Measurements from ENCODE around the gene AIP. TPM values are rescaled to one million over a fixed set of nuclear protein-coding genes. Genes with fewer than 3 reads are reported as not detected.
A peak's percentile ranks its signal among the peaks of the same experiment; 100 is the strongest.
"Not testable (repeated sequence)": the region's sequence is repeated elsewhere in the genome, so short reads cannot be mapped to it uniquely, and the experiment has no call there.

AIP gene
- total RNA-seq, 1 donor from 2014 or later: 51.3 TPM

DNA sequence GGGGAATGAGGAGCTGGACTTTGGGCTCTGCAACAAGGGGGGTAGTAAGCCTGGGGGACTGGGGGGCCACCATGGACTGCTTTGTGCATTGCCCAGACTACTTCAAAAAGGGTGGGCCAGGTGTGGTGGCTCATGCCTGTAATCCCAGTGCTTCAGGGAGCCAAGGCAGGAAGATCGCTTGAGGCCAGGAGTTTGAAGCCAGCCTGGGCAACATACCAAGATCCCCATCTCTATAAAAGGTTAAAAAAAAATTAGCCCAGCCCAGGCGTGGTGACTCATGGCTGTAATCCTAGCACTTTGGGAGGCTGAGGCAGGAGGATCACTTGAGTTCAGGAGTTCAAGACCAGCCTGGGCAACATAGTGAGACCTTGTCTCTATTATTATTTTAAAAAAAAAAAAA is 17.3 kb upstream of the AIP start:
- DNase-seq; ATAC-seq; intact Hi-C loops (cut with micrococcal nuclease): not testable (repeated sequence)

DNA sequence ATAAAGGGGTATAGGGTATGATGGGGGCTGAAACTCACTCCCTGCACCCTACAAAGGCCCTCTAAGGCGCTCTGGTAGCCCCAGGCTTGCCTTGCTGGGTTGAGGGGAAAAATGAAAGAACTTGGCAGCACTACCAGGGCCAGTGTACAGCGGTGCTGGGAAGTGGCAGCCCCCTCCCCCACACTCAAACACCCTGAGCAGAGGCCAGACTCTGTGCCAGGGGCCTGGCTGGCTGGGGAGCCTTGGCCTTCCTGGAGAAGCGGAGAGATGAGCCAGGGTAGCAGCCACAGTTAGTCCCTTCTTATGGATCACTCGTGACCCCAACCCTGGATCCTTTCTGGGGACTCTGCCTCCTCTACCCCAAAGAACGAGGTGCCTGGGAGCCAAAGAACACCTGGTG is 16.5 kb upstream of the AIP start:
- intact Hi-C loops (cut with micrococcal nuclease): no loop called here
- ATAC-seq: no peak
- no peak for DNase-seq

DNA sequence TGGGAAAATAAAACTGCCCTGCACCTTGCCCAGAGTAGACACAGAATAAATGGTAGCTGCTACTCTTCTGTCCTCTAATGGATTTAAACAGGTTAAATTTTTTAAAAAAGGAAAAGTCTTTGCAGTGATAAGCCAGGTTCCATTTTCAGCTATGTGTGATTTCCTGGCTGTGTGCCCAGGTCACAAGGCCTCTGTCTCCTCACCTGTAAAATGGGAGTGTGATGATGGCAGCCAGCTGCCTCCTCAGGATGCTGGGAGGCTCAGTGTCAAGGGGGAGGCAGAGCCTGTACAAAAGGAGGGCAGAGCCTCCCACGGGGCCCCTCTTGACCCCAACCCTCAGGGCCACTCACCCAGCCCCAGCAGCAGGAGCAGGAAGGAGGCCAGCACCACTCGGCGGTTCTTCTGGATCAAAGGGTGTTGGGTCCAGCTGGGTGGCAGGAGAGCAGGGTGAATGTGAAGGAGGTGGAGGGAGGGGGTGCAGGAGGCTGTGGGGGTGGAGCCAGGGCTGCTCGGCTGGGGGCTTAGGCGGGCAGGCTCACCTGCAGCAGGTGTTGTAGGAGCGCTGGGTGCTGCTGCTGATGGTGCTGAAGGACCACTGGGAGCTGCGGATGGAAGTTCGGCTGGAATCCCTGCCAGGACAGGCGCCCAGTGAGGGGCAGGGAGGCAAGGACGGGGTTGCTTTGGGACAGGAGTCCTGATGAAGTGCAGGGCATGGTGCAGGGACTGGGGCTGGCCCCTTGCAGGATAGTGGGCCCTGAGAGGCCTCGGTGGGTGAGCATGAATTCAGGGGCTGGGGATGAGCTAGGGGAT is 15.7 kb upstream of the AIP start:
- intact Hi-C loops (cut with micrococcal nuclease): no loop called here
- DNase-seq: no peak
- no peak for ATAC-seq

DNA sequence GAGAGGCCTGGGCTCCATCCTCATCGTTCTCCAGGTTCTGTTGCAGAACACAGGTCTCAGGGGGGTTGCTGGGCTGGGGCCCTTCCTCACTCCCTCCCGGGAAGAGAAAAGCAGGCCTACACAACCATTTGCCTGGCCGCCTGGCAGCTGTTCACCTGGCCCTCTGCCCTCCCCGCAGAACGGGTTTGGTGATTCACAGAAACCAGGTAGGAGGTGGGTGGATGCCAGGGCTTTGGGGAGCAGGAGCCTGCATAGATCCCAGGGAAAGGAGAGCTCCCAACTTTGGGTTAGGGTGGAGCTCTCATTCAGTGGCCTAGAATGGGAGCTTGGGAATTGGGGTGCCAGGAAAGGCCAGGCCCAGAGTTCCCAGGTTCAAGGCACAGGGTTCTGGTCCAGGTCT is 14.8 kb upstream of the AIP start:
- no peak for DNase-seq
- intact Hi-C loops (cut with micrococcal nuclease): no loop called here
- no peak for ATAC-seq

DNA sequence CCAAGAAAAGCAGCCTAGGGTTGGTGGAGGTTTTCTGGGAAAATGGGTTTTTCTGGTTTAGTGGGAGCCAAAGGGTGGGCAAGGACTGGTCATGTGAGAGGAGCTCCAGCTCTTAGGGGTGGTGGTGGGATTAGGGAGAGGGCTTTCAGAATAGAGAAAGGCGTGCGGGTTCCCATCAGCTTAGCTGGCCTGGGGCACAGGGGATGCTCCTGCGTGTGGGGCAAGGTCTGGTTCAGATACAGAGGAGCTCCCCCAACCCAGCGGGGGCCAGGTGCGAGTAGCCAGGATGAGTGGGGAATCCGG is 14.4 kb upstream of the AIP start:
- DNase-seq: no peak
- ATAC-seq: no peak
- intact Hi-C loops (cut with micrococcal nuclease): no loop called here

DNA sequence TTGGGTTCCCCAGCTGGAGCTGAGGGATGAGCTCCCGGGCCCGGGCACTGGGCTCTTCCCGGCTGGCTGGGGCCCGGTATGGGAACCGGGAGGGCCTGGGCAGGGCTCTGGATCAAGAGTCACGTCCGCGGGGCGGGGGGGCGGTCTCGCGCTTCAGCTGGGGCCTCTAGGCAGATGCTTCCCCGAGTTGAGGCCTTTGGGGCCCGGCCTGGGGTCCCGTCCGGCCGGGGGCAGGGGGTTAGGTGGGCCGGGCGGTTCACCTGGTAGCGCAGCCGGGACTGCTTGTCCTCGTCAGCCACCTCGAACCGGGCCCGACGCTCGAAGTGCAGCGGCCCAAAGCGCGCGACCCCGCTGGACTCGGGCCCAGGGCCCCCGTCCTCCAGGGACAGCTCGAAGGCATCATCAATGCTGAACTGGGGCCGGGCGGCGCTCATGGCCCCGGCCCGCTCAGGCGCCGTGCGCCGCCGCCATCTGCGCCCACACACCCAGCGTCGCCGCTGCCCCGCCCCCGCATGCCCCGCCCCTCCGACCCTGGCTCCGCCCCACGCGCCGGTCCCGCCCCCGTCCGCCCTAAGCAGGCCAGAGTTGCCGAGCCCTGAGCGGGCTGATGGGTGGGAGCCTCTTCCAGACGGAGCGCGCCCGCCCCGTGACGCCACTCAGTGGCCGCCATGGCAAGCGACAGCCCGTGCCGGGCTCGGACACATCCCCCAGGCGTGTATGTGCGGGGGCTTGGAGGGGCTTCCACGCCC is 13.9 kb upstream of the AIP start, which contains the start of gene TMEM134:
TSS of gene TMEM134 (minus strand) at position 493 of the 749 bp plus-strand sequence. CDS start at position 434, 59 bp downstream.
- DNase-seq (peak; percentile 97), ATAC-seq (peak; percentile 90)
- intact Hi-C loops (cut with micrococcal nuclease): no loop called here

DNA sequence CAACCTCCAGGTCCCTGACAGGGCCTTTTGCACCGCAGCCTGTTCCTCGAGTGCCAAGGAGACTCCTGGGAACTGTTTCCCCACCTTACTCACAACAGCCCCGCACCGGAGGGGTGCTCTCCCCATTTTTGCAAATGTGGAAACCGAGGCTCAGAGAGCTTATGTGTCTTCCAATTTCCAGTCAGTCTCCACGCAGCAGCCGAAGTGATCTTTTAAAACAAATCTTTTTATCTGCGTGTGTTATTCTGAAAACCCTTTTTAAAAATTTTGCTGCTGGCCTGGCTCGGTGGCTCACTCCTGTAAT is 13.4 kb upstream of the AIP start:
- intact Hi-C loops (cut with micrococcal nuclease): no loop called here
- no peak for DNase-seq

DNA sequence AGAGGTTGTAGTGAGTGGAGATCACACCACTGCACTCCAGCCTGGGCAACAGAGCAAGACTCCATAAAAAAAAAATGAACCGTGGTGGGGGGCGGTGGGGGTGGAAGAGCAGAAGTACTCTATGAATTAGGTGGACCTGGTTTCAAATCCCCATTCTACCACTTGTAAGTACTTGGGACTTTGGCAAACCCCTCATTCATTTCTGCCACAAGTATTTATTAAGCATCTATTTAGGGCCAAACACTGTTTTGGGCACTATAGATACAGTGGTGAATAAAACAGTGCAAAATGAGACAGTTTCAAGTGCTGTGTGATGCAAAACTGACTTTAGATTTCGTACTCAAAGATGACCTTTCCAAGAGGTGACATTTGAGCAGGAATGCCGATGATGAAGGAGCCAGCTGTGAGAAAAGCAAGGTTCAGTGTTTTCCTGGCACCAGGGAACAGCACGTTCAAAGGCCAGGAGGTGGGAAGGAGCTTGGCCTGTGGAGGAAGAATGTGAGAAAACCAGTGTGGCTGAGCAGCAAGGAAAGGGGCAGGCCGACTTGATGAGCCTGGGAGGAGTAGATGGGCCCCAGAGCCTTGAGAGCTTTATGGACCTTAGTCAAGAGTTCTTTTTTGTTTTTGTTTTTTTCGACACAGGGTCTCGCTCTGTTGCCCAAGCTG is 12.4 kb upstream of the AIP start:
- intact Hi-C loops (cut with micrococcal nuclease): no loop called here
- no peak for DNase-seq
- no peak for ATAC-seq

More for the DNA sequence above, 13.4 kb upstream of the AIP start:
- ATAC-seq: no peak

DNA sequence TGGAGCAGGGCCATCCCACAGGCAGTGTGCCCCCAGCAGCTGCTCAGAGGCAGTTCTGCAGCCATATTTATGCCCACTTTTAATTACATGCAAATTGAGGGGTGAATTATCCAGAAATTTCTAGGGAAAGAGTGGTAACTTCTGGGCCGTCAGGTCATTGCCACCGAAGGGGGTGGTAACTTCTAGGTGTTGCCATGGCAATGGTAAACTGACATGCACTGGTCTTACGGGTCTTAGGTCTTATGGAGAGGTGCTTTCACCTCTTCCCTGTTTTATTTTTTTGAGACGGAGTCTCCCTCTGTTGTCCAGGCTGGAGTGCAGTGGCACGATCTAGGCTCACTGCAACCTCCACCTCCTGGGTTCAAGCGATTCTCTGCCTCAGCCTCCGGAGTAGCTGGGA is 9.9 kb upstream of the AIP start:
- intact Hi-C loops (cut with micrococcal nuclease): no loop called here
- DNase-seq (no peak), ATAC-seq (no peak)

DNA sequence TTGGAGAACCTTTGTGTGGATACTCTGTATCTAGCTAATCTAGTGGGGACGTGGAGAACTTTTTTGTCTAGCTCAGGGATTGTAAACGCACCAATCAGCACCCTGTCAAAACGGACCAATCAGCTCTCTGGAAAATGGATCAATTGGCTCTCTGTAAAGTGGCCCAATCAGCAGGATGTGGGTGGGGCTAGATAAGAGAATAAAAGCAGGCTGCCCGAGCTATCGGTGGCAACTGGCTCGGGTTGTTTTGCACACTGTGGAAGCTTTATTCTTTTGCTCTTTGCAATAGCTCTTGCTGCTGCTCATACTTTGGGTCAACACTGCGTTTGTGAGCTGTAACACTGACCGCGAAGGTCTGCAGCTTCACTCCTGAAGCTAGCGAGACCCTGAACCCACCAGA is 6.1 kb upstream of the AIP start:
- intact Hi-C loops (cut with micrococcal nuclease); ATAC-seq; DNase-seq: not testable (repeated sequence)

DNA sequence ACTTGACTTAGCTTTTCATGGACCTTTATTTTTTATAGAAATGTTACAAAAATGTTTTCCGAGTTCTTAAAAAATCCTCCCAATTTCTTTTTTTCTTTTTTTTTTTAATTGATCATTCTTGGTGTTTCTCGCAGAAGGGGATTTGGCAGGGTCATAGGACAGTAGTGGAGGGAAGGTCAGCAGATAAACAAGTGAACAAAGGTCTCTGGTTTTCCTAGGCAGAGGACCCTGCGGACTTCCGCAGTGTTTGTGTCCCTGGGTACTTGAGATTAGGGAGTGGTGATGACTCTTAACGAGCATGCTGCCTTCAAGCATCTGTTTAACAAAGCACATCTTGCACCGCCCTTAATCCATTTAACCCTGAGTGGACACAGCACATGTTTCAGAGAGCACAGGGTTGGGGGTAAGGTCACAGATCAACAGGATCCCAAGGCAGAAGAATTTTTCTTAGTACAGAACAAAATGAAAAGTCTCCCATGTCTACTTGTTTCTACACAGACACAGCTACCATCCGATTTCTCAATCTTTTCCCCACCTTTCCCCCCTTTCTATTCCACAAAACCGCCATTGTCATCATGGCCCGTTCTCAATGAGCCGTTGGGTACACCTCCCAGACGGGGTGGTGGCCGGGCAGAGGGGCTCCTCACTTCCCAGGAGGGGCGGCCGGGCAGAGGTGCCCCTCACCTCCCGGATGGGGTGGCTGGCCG is 5.3 kb upstream of the AIP start:
- ATAC-seq; DNase-seq; intact Hi-C loops (cut with micrococcal nuclease): not testable (repeated sequence)

DNA sequence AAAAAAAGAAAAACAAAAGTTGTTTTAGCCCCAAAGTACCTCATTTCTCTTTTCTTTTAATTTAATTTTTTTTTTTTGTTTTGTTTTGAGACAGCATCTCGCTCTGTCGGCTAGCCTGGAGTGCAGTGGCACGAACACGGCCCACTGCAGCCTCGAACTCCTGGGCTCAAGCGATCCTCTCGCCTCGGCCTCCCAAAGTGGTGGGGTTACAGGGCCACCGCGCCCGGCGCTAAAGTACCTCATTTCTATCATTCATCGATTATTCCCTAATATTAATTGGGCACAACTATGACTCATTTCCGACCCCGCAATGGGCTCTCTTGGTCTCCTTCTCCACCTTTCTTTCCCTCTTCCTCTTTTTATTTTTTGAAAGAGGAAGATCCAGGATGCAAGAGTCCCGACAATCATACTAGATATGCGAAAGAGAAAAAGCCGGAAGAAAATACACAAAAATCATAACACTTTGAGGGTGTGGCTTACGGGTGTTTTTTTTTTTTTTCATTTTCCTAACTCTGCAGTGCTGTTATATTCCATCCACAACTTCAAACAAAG is 475 bp upstream of the AIP start:
- peak; percentile 8 for ATAC-seq
- intact Hi-C loops (cut with micrococcal nuclease): no loop called here
- DNase-seq: no peak

DNA sequence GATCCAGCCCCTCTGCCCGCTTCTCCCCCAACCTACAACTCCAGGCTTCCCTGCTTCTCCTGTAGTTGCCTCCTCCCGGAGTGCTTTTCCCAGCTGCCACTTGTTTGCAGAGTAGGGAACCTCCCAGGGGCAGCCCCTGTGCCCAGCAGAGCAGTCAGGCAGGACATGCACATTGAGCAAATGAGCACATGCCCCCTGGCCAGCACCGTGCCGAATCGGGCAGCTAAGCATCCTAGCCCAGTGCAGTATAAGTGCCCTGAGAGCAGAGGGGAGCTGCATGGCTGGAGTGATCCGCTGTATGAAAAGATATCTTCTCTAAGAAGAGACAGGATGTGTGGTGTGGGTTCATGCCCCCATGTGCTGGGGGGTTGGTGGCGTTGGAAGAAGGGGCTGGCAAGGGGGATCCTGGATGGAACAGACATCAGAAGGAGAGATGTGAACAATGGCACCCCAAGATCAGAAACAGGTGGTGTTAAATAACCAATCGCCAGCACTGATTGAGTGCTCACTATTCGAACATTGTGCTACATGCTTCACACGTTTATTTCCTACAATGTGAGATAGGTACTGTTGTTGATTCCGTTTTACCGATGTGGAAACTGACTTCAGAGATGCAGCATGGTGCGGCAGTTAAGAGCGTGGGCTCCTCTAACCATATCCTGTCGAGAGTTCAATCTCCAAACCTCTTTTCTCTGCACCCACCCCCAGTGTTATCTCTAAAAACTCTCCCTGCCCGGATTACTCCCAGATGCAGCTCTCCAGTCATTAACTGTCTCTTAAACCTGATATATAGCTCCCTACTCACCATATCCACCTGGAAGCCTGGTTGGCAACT is 1.2 kb downstream of the AIP start:
- no peak for DNase-seq
- ATAC-seq: no peak
- intact Hi-C loops (cut with micrococcal nuclease): no loop called here

DNA sequence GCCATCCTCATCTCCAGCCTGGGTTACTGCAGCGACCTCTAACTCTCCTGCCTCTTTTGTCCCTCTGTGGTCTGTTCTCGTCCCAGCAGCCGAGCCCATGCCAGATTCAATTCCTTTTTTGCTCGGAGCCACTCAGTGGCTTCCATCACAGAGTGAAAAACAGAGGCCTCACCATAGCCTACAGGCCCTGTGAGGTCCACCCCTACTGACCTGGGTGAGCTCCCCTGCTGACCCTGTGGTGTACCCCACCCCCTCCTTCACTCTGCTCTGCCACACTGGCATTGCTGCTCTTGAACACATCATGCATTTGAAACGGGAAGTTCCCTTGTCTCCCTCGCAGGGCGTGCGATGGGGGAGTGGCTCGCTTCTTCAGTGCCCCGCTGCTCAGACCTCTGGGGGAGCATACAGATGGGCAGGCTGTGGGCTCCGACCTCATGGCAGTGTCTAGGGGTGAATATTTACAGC is 2.1 kb downstream of the AIP start:
- ATAC-seq: no peak
- intact Hi-C loops (cut with micrococcal nuclease): no loop called here
- DNase-seq: no peak

DNA sequence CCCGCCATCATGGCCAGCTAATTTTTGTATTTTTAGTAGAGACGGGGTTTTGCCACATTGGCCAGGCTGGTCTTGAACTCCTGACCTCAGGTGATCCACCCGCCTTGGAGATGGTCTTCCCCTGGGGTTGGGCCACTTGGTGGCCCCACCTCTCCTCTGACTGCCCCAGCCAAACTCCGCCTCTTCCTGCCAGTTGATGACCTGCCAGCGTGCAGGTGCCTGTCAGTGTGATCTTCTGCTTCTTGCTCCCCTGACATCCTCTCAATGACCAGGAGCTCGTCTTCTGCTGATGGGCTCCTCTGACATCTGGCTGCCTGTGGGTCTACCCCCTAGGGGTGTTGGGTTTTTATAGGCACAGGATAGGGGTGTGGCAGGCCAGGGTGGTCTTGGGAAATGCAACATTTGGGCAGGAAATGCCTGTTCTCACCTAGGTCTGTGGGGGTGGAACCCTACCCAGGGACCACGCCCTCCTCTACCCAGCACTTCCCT is 3.1 kb downstream of the AIP start:
- peak; percentile 25 for DNase-seq
- ATAC-seq; intact Hi-C loops (cut with micrococcal nuclease): not testable (repeated sequence)

DNA sequence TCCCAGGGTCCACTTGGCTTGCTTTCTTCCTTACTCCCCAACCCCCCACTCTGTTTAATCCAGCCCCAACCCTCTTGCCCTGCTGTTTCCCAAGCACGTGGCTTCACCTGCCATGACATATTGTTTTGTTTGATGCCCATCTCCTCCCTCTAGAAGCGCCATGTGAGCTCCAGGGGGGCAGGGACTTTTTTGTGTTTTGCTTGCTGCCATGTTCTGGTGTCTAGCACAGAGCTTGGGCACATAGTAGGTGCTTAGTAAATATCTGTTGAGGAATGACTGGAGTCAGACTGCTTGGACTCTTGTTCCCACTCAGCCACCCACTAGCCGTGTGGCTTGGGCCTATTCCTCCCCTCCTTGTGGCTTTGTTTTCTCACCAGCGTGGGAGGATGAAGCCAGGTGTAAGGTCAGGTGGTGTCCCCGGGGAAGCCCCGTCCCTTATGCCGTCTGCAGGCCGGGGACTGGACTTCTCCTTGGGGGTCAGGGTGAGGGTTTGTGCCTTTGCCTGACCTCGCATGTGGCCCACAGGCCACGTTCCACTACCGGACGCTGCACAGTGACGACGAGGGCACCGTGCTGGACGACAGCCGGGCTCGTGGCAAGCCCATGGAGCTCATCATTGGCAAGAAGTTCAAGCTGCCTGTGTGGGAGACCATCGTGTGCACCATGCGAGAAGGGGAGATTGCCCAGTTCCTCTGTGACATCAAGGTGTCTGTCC is 3.8 kb downstream of the AIP start:
- intact Hi-C loops (cut with micrococcal nuclease): no loop called here
- peak; percentile 17 for DNase-seq
- no peak for ATAC-seq

DNA sequence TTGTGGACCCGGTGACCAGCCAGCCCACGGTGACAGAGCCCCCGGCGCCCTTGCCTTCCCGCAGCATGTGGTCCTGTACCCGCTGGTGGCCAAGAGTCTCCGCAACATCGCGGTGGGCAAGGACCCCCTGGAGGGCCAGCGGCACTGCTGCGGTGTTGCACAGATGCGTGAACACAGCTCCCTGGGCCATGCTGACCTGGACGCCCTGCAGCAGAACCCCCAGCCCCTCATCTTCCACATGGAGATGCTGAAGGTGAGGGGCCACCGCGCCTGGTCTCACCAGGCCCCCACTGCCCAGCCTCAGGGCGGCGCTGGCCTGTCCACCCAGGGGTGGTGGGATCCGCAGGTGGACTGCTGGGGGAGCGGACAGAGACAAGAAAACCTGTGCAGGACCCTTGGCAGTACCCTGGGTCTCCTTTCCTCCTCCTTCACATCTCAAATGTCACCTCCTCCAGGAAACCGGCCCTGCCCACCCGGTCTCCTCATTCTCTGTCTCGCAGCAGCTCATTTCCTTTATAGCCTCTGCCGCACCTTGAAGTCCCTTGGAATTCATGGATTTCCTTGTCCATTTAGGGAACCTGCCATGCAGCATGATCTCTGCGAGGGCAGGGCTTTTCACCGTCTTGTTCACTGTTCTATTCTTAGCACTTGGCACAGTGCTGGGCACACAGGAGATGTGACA is 6.5 kb downstream of the AIP start:
- ATAC-seq (no peak), DNase-seq (no peak)
- intact Hi-C loops (cut with micrococcal nuclease): no loop called here
